Gastrocnemius medialis (tissue), 4 donors: ENCODE results near the gene C5orf15. TPM values are rescaled to one million over a fixed set of nuclear protein-coding genes. Genes with fewer than 3 reads are reported as not detected.

Source experiments
- ATAC-seq, 2 donors: fragments of 150-250 bp; one replicate each; pipeline ENCODE4 v1.9.1; 2016
- DNase-seq, 2 donors: peaks; one replicate each; pipeline ENCODE4 v3.0.0-alpha.2; 2019
- H3K27ac ChIP-seq, 4 donors: fragments of 200-600 bp; sonication (generic); 1 replicate in 1 of 4; 2 replicates in 3 of 4; pipeline ENCODE4 v1.5.1; 2016 to 2018; ENCODE audit warnings: mild to moderate bottlenecking in 2 of 4, moderate library complexity in 1 of 4
- H3K27me3 ChIP-seq, 3 donors: fragments of 200-600 bp; sonication (generic) in 2 of 3; 1 replicate in 1 of 3; 2 replicates in 2 of 3; pipeline versions ENCODE4 v1.5.1 to v1.6.0; 2016 to 2019; ENCODE audit warnings: mild to moderate bottlenecking in 1 of 3, moderate library complexity in 1 of 3
- H3K36me3 ChIP-seq, 2 donors: fragments of 200-600 bp; sonication (generic) in 1 of 2; one replicate each; pipeline ENCODE4 v1.5.1; 2017 to 2018
- H3K4me1 ChIP-seq, 2 donors: fragments of 200-600 bp; sonication (generic) in 1 of 2; one replicate each; pipeline ENCODE4 v1.5.1; 2016 to 2017; ENCODE audit warnings: mild to moderate bottlenecking in 2 of 2
- H3K4me3 ChIP-seq, 4 donors: fragments of 200-600 bp; sonication (generic) in 3 of 4; 1 replicate in 1 of 4; 2 replicates in 3 of 4; pipeline ENCODE4 v1.5.1; 2016 to 2019; ENCODE audit warnings: mild to moderate bottlenecking in 2 of 4
- H3K9me3 ChIP-seq, 3 donors: fragments of 200-600 bp; sonication (generic) in 2 of 3; 1 replicate in 1 of 3; 2 replicates in 2 of 3; pipeline ENCODE4 v1.5.1; 2016 to 2019
- POLR2A ChIP-seq, 2 donors: fragments of 450-650 bp; IDR thresholded peaks; one replicate each; pipeline ENCODE4 v1.6.1; 2017; ENCODE audit warnings: antibody characterized with exemption in 2 of 2, mild to moderate bottlenecking in 2 of 2, moderate library complexity in 2 of 2
- in situ Hi-C, 4 donors: fragments of 200-750 bp; cut with MboI; loops; one replicate each; pipeline versions ENCODE4 v1.15.0 to v1.8.0; 2017; ENCODE audit warnings: low sequenced_read_pairs in 4 of 4
- intact Hi-C: fragments of 100-400 bp; cut with DNase I; formaldehyde crosslinking; loops from one replicate; pipeline ENCODE4 v1.15.1; 2023; ENCODE audit warnings: low total_unique reads
- total RNA-seq, 4 donors: library from RNA; depleted of rRNA; stranded (reverse); fragments of >200 nt; gene quantifications; one replicate each; pipeline versions ENCODE4 v1.1.0 to v1.2.3, GENCODE V29; 2016
- TF ChIP-seq, protein P1 (sequence below), 5 experiments: fragments of 450-650 bp in 3 of 5; fragments of 200-600 bp in 2 of 5; sonication (generic) in 2 of 5; IDR thresholded peaks in 4 of 5; conservative IDR thresholded peaks in 1 of 5; 1 replicate in 4 of 5; 2 replicates in 1 of 5; pipeline ENCODE4 v1.5.1; 2016 to 2019; ENCODE audit warnings: antibody characterized with exemption in 5 of 5, mild to moderate bottlenecking in 3 of 5, moderate library complexity in 3 of 5

C5orf15 gene
- total RNA-seq, 4 donors from 2014 or later, result 18.7 to 30.3 (median 24.4) TPM

DNA sequence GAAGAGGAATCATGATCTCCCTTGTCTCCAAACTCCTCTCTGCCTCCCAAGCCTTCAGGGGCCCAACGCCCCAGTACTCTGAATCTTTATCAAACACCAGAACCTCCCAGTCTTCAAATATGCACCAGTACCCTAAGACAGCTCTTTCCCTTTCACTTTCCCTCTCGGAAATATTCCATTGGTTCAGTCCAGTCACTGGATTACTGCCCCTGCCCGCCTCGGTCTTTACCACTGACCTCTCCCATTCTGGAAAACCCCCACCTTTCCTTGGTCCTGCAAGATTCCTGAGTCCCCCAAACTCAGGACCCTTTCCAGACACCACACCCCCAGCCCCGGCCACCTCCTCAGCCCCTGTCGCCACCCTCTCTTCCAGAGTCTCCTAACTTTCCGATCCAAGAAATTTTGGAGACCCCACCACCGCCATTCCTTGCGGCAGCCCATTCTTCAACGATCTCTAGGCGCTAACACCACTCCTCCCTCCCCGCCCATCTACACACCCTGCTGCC, 674 bp downstream of the C5orf15 start:
- peak overlapping the region; percentile 71 to 93 (median 89) for H3K4me3 ChIP-seq
- peak; percentile 42 to 45 for ATAC-seq
- DNase-seq, result no peak
- no peak for TF ChIP-seq POLR2A (IDR thresholded peaks at IDR 0.05)
- TF ChIP-seq, protein P1, sequence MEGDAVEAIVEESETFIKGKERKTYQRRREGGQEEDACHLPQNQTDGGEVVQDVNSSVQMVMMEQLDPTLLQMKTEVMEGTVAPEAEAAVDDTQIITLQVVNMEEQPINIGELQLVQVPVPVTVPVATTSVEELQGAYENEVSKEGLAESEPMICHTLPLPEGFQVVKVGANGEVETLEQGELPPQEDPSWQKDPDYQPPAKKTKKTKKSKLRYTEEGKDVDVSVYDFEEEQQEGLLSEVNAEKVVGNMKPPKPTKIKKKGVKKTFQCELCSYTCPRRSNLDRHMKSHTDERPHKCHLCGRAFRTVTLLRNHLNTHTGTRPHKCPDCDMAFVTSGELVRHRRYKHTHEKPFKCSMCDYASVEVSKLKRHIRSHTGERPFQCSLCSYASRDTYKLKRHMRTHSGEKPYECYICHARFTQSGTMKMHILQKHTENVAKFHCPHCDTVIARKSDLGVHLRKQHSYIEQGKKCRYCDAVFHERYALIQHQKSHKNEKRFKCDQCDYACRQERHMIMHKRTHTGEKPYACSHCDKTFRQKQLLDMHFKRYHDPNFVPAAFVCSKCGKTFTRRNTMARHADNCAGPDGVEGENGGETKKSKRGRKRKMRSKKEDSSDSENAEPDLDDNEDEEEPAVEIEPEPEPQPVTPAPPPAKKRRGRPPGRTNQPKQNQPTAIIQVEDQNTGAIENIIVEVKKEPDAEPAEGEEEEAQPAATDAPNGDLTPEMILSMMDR (IDR thresholded peaks at IDR 0.05 in 4 of 5, conservative IDR thresholded peaks at IDR 0.05 in 1 of 5), result no peak
- H3K36me3 ChIP-seq, result peaks cover 0 to 17% of the 10 kb centered on the region in 2 donors
- H3K4me1 ChIP-seq, result peaks cover 18 to 31% of the 10 kb centered on the region in 2 donors
- intact Hi-C loops (loop anchor here (2.0 kb wide), 1 partner anchor 37 kb away; the partner anchor contains the start of gene VDAC1), in situ Hi-C loops (no loop called here)
- no peaks in the 10 kb centered on the region for H3K27me3 ChIP-seq
- no peaks in the 10 kb centered on the region for H3K9me3 ChIP-seq
- H3K27ac ChIP-seq, result peak overlapping the region; percentile 91 to 97 (median 94)

GRCh38 chr5:133967124-133967523, 1.3 kb downstream of the C5orf15 start:
- DNase-seq (no peak), ATAC-seq (no peak)
- H3K27ac ChIP-seq, result peak overlapping the region; percentile 91 to 97 (median 94)
- intact Hi-C loops (no loop called here), in situ Hi-C loops (no loop called here)
- peaks cover 21 to 36% of the 10 kb centered on the region in 2 donors for H3K4me1 ChIP-seq
- TF ChIP-seq, protein P1 (IDR thresholded peaks at IDR 0.05 in 4 of 5, conservative IDR thresholded peaks at IDR 0.05 in 1 of 5), result no peak
- peak overlapping the region; percentile 71 to 93 (median 89) for H3K4me3 ChIP-seq
- no peaks in the 10 kb centered on the region for H3K27me3 ChIP-seq
- H3K36me3 ChIP-seq, result peaks cover 0 to 11% of the 10 kb centered on the region in 2 donors
- no peaks in the 10 kb centered on the region for H3K9me3 ChIP-seq

DNA sequence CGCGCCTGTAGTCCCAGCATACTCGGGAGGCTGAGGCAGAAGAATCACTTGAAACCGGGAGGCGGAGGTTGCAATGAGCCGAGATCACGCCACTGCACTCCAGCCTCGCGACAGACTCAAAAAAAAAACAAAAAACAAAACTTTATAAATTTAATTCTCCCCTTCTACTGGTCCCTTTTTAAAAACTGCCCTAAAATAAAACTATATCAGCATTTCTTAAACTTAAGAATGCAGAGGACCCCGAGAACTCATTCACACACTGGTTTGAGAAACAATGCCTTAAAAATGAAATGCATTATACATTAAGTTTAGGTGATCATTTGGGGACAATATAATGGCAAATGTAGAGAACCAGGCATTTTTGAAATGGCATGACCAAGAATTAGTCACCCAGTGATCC, 2.3 kb downstream of the C5orf15 start:
- intact Hi-C loops, result no loop called here
- Histone ChIP-seq H3K36me3 (peaks cover 0 to 2% of the 10 kb centered on the region in 2 donors), H3K9me3 (no peaks in the 10 kb centered on the region), H3K4me1 (peaks cover 26 to 36% of the 10 kb centered on the region in 2 donors), H3K4me3 (no peak overlapping the region), H3K27me3 (no peaks in the 10 kb centered on the region), H3K27ac (no peak overlapping the region)
- no peak for TF ChIP-seq POLR2A (IDR thresholded peaks at IDR 0.05)
- TF ChIP-seq, protein P1 (IDR thresholded peaks at IDR 0.05 in 4 of 5, conservative IDR thresholded peaks at IDR 0.05 in 1 of 5), result no peak
- in situ Hi-C loops, result no loop called here
- ATAC-seq (no peak), DNase-seq (no peak)

GRCh38 chr5:133963493-133964128, 4.8 kb downstream of the C5orf15 start:
- in situ Hi-C loops, result no loop called here
- intact Hi-C loops, result no loop called here
- Histone ChIP-seq H3K9me3 (no peaks in the 10 kb centered on the region), H3K36me3 (peaks cover 0 to 12% of the 10 kb centered on the region in 2 donors), H3K4me3 (no peak overlapping the region), H3K27me3 (no peaks in the 10 kb centered on the region), H3K27ac (no peak overlapping the region), H3K4me1 (peaks cover 22 to 35% of the 10 kb centered on the region in 2 donors)
- ATAC-seq (no peak), DNase-seq (no peak)
- TF ChIP-seq, protein P1 (IDR thresholded peaks at IDR 0.05 in 4 of 5, conservative IDR thresholded peaks at IDR 0.05 in 1 of 5), result no peak
- no peak for TF ChIP-seq POLR2A (IDR thresholded peaks at IDR 0.05)
